SK-N-SH (cell line): ENCODE results near the gene KCNIP4. TPM values are rescaled to one million over a fixed set of nuclear protein-coding genes. Genes with fewer than 3 reads are reported as not detected.

Source experiments
- CTCF ChIA-PET: fragments of 300-600, 350-600 bp; formaldehyde crosslinking; extraction: SDS; loops from one replicate; lab custom pipeline; 2021; lab: Yijun Ruan, JAX
- POLR2A ChIA-PET: fragments of 350-600 bp; sonication (Branson Sonifier 250); formaldehyde crosslinking; extraction: SDS; loops from one replicate; lab custom pipeline; 2020; ENCODE audit warnings: antibody characterized with exemption, inconsistent platforms; lab: Yijun Ruan, JAX
- DNase-seq: peaks from one replicate; pipeline ENCODE4 v3.0.0; 2012
- H2AFZ ChIP-seq: fragments of 200-600 bp; sonication (generic); 2 replicates; pipeline ENCODE4 v1.8.1; 2016; ENCODE audit warnings: antibody characterized with exemption, mild to moderate bottlenecking, low read depth
- H3F3A ChIP-seq: fragments of 200-600 bp; sonication (generic); replicated peaks from 2 replicates; pipeline ENCODE3; 2016; ENCODE audit warnings: antibody characterized with exemption, mild to moderate bottlenecking; ENCODE audit not compliant: insufficient read depth
- H3K27ac ChIP-seq, 2 experiments: fragments of 200-500 bp in 1 of 2; fragments of 200-600 bp in 1 of 2; sonication (Bioruptor generic) in 1 of 2; sonication (generic), shearing (Covaris generic) in 1 of 2; 2 replicates each; pipeline versions ENCODE4 v1.5.1 to v1.6.1; 2014 to 2016; ENCODE audit warnings: low read depth in 2 of 2, inconsistent platforms in 1 of 2, low read length in 1 of 2, mild to moderate bottlenecking in 1 of 2, mixed read lengths in 1 of 2
- H3K27me3 ChIP-seq: fragments of 200-600 bp; sonication (generic), shearing (Covaris generic); 2 replicates; pipeline ENCODE4 v1.6.1; 2016; ENCODE audit warnings: mixed run types; ENCODE audit not compliant: insufficient read depth
- H3K36me3 ChIP-seq, 2 experiments: fragments of 200-500 bp in 1 of 2; fragments of 200-600 bp in 1 of 2; sonication (Bioruptor generic) in 1 of 2; sonication (generic) in 1 of 2; replicated peaks in 1 of 2; 2 replicates each; pipeline versions ENCODE3 to v1.5.1; 2014 to 2016; ENCODE audit warnings: low read length in 1 of 2, mild to moderate bottlenecking in 1 of 2; ENCODE audit not compliant: insufficient read depth in 2 of 2, control insufficient read depth in 1 of 2
- H3K4me1 ChIP-seq, 2 experiments: fragments of 200-500 bp in 1 of 2; fragments of 200-600 bp in 1 of 2; sonication (Bioruptor generic) in 1 of 2; sonication (generic), shearing (Covaris generic) in 1 of 2; 2 replicates each; pipeline versions ENCODE4 v1.5.1 to v1.6.1; 2014 to 2016; ENCODE audit warnings: low read depth in 1 of 2, low read length in 1 of 2, mixed run types in 1 of 2; ENCODE audit not compliant: insufficient read depth in 2 of 2, control insufficient read depth in 1 of 2
- H3K4me2 ChIP-seq: fragments of 200-600 bp; sonication (generic), shearing (Covaris generic); 2 replicates; pipeline ENCODE4 v1.6.1; 2017; ENCODE audit warnings: mixed run types
- H3K4me3 ChIP-seq, 2 experiments: fragments of 200-500 bp in 1 of 2; fragments of 200-600 bp in 1 of 2; sonication (Bioruptor generic) in 1 of 2; sonication (generic), shearing (Covaris generic) in 1 of 2; 2 replicates each; pipeline versions ENCODE4 v1.5.1 to v1.8.1; 2014 to 2016; ENCODE audit warnings: low read depth in 2 of 2, inconsistent platforms in 1 of 2, low read length in 1 of 2, mild to moderate bottlenecking in 1 of 2, mixed read lengths in 1 of 2, moderate library complexity in 1 of 2
- H3K79me2 ChIP-seq: fragments of 200-600 bp; sonication (generic); 2 replicates; pipeline ENCODE4 v1.8.1; 2017; ENCODE audit warnings: mild to moderate bottlenecking; ENCODE audit not compliant: insufficient read depth
- H3K9ac ChIP-seq: fragments of 200-600 bp; sonication (generic); 2 replicates; pipeline ENCODE4 v1.6.1; 2017; ENCODE audit warnings: mixed run types
- H3K9me2 ChIP-seq: fragments of 200-600 bp; sonication (generic); 2 replicates; pipeline ENCODE4 v1.6.1; 2017; ENCODE audit warnings: mixed run types
- H3K9me3 ChIP-seq: fragments of 200-600 bp; sonication (generic); 2 replicates; pipeline ENCODE4 v1.6.1; 2017; ENCODE audit warnings: mixed run types, mild to moderate bottlenecking, moderate library complexity
- H4K20me1 ChIP-seq: fragments of 200-600 bp; sonication (generic); 2 replicates; pipeline ENCODE4 v1.6.1; 2017; ENCODE audit warnings: mild to moderate bottlenecking, mixed run types; ENCODE audit not compliant: insufficient read depth
- CHD2 ChIP-seq: fragments of 150-350 bp; IDR thresholded peaks from 2 replicates; pipeline ENCODE4 v1.6.1; 2018; ENCODE audit warnings: low read length; ENCODE audit not compliant: partially characterized antibody
- CTCF ChIP-seq: fragments of 200-600 bp; sonication (generic); IDR thresholded peaks from 2 replicates; pipeline ENCODE4 v1.6.1; 2017; ENCODE audit warnings: antibody characterized with exemption, mild to moderate bottlenecking, moderate library complexity
- EP300 ChIP-seq, 2 experiments: IDR thresholded peaks; 2 replicates each; pipeline versions ENCODE4 v1.4.0 to v1.6.1; 2012; ENCODE audit warnings: borderline replicate concordance in 1 of 2, low read depth in 1 of 2, low read length in 1 of 2
- EZH2phosphoT487 ChIP-seq: fragments of 200-600 bp; sonication (generic); IDR thresholded peaks from 2 replicates; pipeline ENCODE4 v1.6.1; 2017; ENCODE audit warnings: low read depth, mixed run types, mild to moderate bottlenecking, antibody characterized with exemption, moderate library complexity, borderline replicate concordance
- FOSL2 ChIP-seq: IDR thresholded peaks from 2 replicates; pipeline ENCODE4 v1.4.0; 2012; ENCODE audit warnings: low read depth, mild to moderate bottlenecking, moderate library complexity, borderline replicate concordance
- FOXJ3 ChIP-seq: sonication (generic); formaldehyde crosslinking; IDR thresholded peaks from 2 replicates; pipeline ENCODE4 v1.5.1; 2020; ENCODE audit warnings: mild to moderate bottlenecking, missing genetic modification reagents
- FOXM1 ChIP-seq: IDR thresholded peaks from 2 replicates; pipeline ENCODE4 v1.4.0; 2012; ENCODE audit warnings: low read depth, mild to moderate bottlenecking
- GATA2 ChIP-seq: sonication (generic); formaldehyde crosslinking; IDR thresholded peaks from 2 replicates; pipeline ENCODE4 v1.5.0; 2020; ENCODE audit warnings: mild to moderate bottlenecking, missing genetic modification reagents
- IRF3 ChIP-seq: fragments of 150-350 bp; IDR thresholded peaks from 2 replicates; pipeline ENCODE4 v1.6.1; 2016; ENCODE audit warnings: mild to moderate bottlenecking, low read depth, low read length
- JUND ChIP-seq: IDR thresholded peaks from 2 replicates; pipeline ENCODE4 v1.4.0; 2012
- MEF2A ChIP-seq: IDR thresholded peaks from 2 replicates; pipeline ENCODE4 v1.4.0; 2012; ENCODE audit warnings: low read depth, borderline replicate concordance
- NFIC ChIP-seq: IDR thresholded peaks from 2 replicates; pipeline ENCODE4 v1.4.0; 2012; ENCODE audit warnings: borderline replicate concordance
- NRF1 ChIP-seq: IDR thresholded peaks from 2 replicates; pipeline ENCODE4 v1.6.1; 2012; ENCODE audit warnings: low read depth, mild to moderate bottlenecking, low read length
- PBX3 ChIP-seq: IDR thresholded peaks from 2 replicates; pipeline ENCODE4; 2012
- RAD21 ChIP-seq: IDR thresholded peaks from 2 replicates; pipeline ENCODE4 v1.6.1; 2012; ENCODE audit warnings: mild to moderate bottlenecking, low read length
- RCOR1 ChIP-seq: fragments of 150-350 bp; IDR thresholded peaks from 2 replicates; pipeline ENCODE4 v1.6.1; 2017; ENCODE audit warnings: antibody characterized with exemption, low read length
- RFX5 ChIP-seq: IDR thresholded peaks from 2 replicates; pipeline ENCODE4 v1.6.1; 2012; ENCODE audit warnings: mild to moderate bottlenecking, improper control_type of control experiment, low read length
- RXRA ChIP-seq: IDR thresholded peaks from 2 replicates; pipeline ENCODE4 v1.4.0; 2012; ENCODE audit warnings: low read depth, mild to moderate bottlenecking, borderline replicate concordance
- SMC3 ChIP-seq: IDR thresholded peaks from 2 replicates; pipeline ENCODE4 v1.6.1; 2012; ENCODE audit warnings: low read depth, low read length, improper control_type of control experiment
- TCF12 ChIP-seq: IDR thresholded peaks from 2 replicates; pipeline ENCODE4 v1.4.0; 2012
- WGBS: methylation state at CpG from one replicate; pipeline ENCODE4 v1.1.6; 2017; ENCODE audit warnings: low lambda C conversion rate; 5-methylcytosine and 5-hydroxymethylcytosine counted together
- polyA plus RNA-seq, 3 experiments: library from polyadenylated mRNA; depleted of rRNA; stranded (reverse); fragments of >200 nt; gene quantifications; 2 replicates each; pipeline ENCODE4 v1.2.3, GENCODE V29; 2012
- TF ChIP-seq, protein P1 (sequence below): IDR thresholded peaks from 2 replicates; pipeline ENCODE4 v1.4.0; 2012; ENCODE audit warnings: low read depth, borderline replicate concordance
- TF ChIP-seq, protein P2 (sequence below): IDR thresholded peaks from 2 replicates; pipeline ENCODE4 v1.4.0; 2012; ENCODE audit warnings: low read depth, borderline replicate concordance
- TF ChIP-seq, protein P3 (sequence below): IDR thresholded peaks from 2 replicates; pipeline ENCODE4 v1.4.0; 2012; ENCODE audit warnings: low read depth

KCNIP4 gene
- polyA plus RNA-seq, 1 of the 3 experiments (the other 2 are of a cell fraction), result 0.18 TPM

DNA sequence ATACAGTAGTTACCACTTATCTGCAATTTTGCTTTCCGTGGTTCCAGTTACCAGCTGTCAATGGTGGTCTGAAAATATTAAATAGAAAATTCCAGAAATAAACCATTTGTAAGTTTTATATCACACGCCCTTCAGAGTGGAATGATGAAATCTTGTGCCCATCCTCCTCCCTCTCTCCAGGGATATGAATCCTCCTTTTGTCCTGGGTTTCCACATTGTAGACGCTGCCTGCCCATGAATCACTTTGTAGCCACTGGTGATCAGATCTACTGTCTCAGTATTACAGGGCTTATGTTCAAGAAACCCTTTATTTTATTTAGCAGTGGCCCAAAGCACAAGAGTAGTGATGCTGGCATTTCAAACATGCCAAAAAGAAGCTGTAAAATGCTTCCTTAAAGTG, 198.6 kb downstream of the KCNIP4 start (continued):
- TF ChIP-seq CTCF, result no peak
- TF ChIP-seq NRF1, result no peak
- TF ChIP-seq RFX5, result no peak
- no peak for TF ChIP-seq NFIC
- TF ChIP-seq, all 33 proteins: peak for 0

- H3K9me2 ChIP-seq, result no peaks in the 10 kb centered on the region
- ChIA-PET CTCF (interaction anchor here (0.7 to 2.3 kb wide), 4 partner anchors 11 to 242 kb away, joined by 3 to 7 read pairs (median 3); no protein-coding TSS in a partner anchor), POLR2A (no interaction called here)
- TF ChIP-seq SMC3, result no peak
- no peak for TF ChIP-seq IRF3
- no peak for TF ChIP-seq TCF12
- no peak for TF ChIP-seq FOXJ3
- no peak for TF ChIP-seq CHD2
- TF ChIP-seq, protein P1, sequence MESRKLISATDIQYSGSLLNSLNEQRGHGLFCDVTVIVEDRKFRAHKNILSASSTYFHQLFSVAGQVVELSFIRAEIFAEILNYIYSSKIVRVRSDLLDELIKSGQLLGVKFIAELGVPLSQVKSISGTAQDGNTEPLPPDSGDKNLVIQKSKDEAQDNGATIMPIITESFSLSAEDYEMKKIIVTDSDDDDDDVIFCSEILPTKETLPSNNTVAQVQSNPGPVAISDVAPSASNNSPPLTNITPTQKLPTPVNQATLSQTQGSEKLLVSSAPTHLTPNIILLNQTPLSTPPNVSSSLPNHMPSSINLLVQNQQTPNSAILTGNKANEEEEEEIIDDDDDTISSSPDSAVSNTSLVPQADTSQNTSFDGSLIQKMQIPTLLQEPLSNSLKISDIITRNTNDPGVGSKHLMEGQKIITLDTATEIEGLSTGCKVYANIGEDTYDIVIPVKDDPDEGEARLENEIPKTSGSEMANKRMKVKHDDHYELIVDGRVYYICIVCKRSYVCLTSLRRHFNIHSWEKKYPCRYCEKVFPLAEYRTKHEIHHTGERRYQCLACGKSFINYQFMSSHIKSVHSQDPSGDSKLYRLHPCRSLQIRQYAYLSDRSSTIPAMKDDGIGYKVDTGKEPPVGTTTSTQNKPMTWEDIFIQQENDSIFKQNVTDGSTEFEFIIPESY, result no peak
- TF ChIP-seq EP300 (IDR thresholded peaks at IDR 0.05; ENCODE audit: borderline replicate concordance in 1 of 2, low read depth in 1 of 2, low read length in 1 of 2), result no peak
- no peak for TF ChIP-seq JUND
- TF ChIP-seq, protein P2, sequence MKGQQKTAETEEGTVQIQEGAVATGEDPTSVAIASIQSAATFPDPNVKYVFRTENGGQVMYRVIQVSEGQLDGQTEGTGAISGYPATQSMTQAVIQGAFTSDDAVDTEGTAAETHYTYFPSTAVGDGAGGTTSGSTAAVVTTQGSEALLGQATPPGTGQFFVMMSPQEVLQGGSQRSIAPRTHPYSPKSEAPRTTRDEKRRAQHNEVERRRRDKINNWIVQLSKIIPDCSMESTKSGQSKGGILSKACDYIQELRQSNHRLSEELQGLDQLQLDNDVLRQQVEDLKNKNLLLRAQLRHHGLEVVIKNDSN, result no peak
- no peak for TF ChIP-seq PBX3
- no peak for TF ChIP-seq MEF2A
- no peak for TF ChIP-seq GATA2 (CRISPR knock-in tag)
- TF ChIP-seq RAD21, result no peak
- no peak for TF ChIP-seq EZH2phosphoT487
- no peak for TF ChIP-seq FOXM1
- TF ChIP-seq FOSL2, result no peak
- TF ChIP-seq RXRA, result no peak
- no peak for TF ChIP-seq RCOR1
- TF ChIP-seq NFIC, result no peak
- TF ChIP-seq, protein P3, sequence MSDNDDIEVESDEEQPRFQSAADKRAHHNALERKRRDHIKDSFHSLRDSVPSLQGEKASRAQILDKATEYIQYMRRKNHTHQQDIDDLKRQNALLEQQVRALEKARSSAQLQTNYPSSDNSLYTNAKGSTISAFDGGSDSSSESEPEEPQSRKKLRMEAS, result no peak
- no peak overlapping the region for H3K4me3 ChIP-seq
- no peaks in the 10 kb centered on the region for H3F3A ChIP-seq
- H2AFZ ChIP-seq, result no peak overlapping the region
- no peak overlapping the region for H3K27ac ChIP-seq
- H3K9me3 ChIP-seq, result no peaks in the 10 kb centered on the region
- no peaks in the 10 kb centered on the region for H4K20me1 ChIP-seq
- 64% methylated on average over 4 of the region's 4 CpGs for WGBS
- DNase-seq, result no peak
- H3K79me2 ChIP-seq, result no peaks in the 10 kb centered on the region
- H3K36me3 ChIP-seq, result no peaks in the 10 kb centered on the region
- no peak overlapping the region for H3K9ac ChIP-seq
- H3K4me2 ChIP-seq, result no peak overlapping the region
- peaks cover 0 to 18% of the 10 kb centered on the region in 2 experiments; a peak in 2 of 4 replicates for H3K4me1 ChIP-seq
- H3K27me3 ChIP-seq, result no peaks in the 10 kb centered on the region
Observed at GRCh38 chr4:21749412-21749811, 199.2 kb downstream of the KCNIP4 start.
